T-helper 2 cell (primary cell): ENCODE results near the gene EPHB6.
A peak's percentile ranks its signal among the peaks of the same experiment; 100 is the strongest.

Experiments
- DNase-seq, 5 experiments: peaks; one replicate each; pipeline versions ENCODE4 v3.0.0 to v3.0.0-alpha.2; 2012 to 2022

EPHB6 gene

GRCh38 chr7:142878315-142878714, 23.4 kb downstream of the EPHB6 start:
- no peak for DNase-seq

- DNase-seq: no peak
Observed at GRCh38 chr7:142879060-142879459, 24.2 kb downstream of the EPHB6 start.

GRCh38 chr7:142880876-142881505, 26.1 kb downstream of the EPHB6 start:
- peak in 4 of 5 experiments; percentile 8 to 43 (median 21) for DNase-seq

GRCh38 chr7:142881586-142882337, 26.9 kb downstream of the EPHB6 start:
- no peak for DNase-seq

GRCh38 chr7:142882338-142882678, 27.4 kb downstream of the EPHB6 start:
- no peak for DNase-seq

- DNase-seq: no peak
Observed at GRCh38 chr7:142883145-142883544, 28.3 kb downstream of the EPHB6 start.

GRCh38 chr7:142883571-142884285, 28.9 kb downstream of the EPHB6 start:
- no peak for DNase-seq

GRCh38 chr7:142884286-142884640, 29.4 kb downstream of the EPHB6 start:
- no peak for DNase-seq

- no peak for DNase-seq
Observed at GRCh38 chr7:142885311-142886230, 30.7 kb downstream of the EPHB6 start, which contains the start of gene TRPV6. TRPV6 (minus strand) TSS chr7:142885745.

- no peak for DNase-seq
Observed at GRCh38 chr7:142886866-142887265, 32.0 kb downstream of the EPHB6 start.

- DNase-seq: no peak
Observed at GRCh38 chr7:142887282-142888015, 32.6 kb downstream of the EPHB6 start.

GRCh38 chr7:142889816-142890215, 34.9 kb downstream of the EPHB6 start:
- DNase-seq: no peak

GRCh38 chr7:142890874-142891485, 36.1 kb downstream of the EPHB6 start:
- DNase-seq: no peak

- DNase-seq: no peak
Observed at GRCh38 chr7:142891490-142892082, 36.7 kb downstream of the EPHB6 start.

- no peak for DNase-seq
Observed at GRCh38 chr7:142892951-142893350, 38.1 kb downstream of the EPHB6 start.

- DNase-seq: no peak
Observed at GRCh38 chr7:142894112-142894984, 39.5 kb downstream of the EPHB6 start.

GRCh38 chr7:142894985-142895593, 40.2 kb downstream of the EPHB6 start:
- DNase-seq: no peak

- no peak for DNase-seq
Observed at GRCh38 chr7:142896151-142896550, 41.3 kb downstream of the EPHB6 start.

- no peak for DNase-seq
Observed at GRCh38 chr7:142896741-142897379, 42.0 kb downstream of the EPHB6 start.
